ENCODE measurements around the gene OSBPL9.

Gene OSBPL9

GRCh38 chr1:51635615-51636014 is 18.7 kb downstream of the OSBPL9 start:
- Histone ChIP-seq H3K4me1 (ENCODE audit: low read length) (no peaks in the 10 kb centered on the region), H4K20me1 (ENCODE audit: insufficient read depth, low read length) (no peaks in the 10 kb centered on the region), H3K27me3 (replicated peaks; ENCODE audit: insufficient read depth, low read length) (no peaks in the 10 kb centered on the region), H3K4me3 (ENCODE audit: low read length) (no peak overlapping the region), H2AFZ (ENCODE audit: low read length) (no peak overlapping the region), H3K9me2 (replicated peaks; ENCODE audit: insufficient read depth, low read length) (no peaks in the 10 kb centered on the region), H3K36me3 (replicated peaks; ENCODE audit: insufficient read depth, low read length) (no peaks in the 10 kb centered on the region), H3K9me3 (replicated peaks; ENCODE audit: insufficient read depth, low read length) (no peaks in the 10 kb centered on the region), H3K4me2 (ENCODE audit: low read depth, low read length) (no peak overlapping the region), H3K9ac (ENCODE audit: low read length) (no peak overlapping the region), H3K79me2 (ENCODE audit: low read length) (peaks cover 47% of the 10 kb centered on the region), H3F3A (ENCODE audit: insufficient read depth, low read length) (no peaks in the 10 kb centered on the region), H3K27ac (ENCODE audit: low read length) (no peak overlapping the region)
- TF ChIP-seq, protein P1, sequence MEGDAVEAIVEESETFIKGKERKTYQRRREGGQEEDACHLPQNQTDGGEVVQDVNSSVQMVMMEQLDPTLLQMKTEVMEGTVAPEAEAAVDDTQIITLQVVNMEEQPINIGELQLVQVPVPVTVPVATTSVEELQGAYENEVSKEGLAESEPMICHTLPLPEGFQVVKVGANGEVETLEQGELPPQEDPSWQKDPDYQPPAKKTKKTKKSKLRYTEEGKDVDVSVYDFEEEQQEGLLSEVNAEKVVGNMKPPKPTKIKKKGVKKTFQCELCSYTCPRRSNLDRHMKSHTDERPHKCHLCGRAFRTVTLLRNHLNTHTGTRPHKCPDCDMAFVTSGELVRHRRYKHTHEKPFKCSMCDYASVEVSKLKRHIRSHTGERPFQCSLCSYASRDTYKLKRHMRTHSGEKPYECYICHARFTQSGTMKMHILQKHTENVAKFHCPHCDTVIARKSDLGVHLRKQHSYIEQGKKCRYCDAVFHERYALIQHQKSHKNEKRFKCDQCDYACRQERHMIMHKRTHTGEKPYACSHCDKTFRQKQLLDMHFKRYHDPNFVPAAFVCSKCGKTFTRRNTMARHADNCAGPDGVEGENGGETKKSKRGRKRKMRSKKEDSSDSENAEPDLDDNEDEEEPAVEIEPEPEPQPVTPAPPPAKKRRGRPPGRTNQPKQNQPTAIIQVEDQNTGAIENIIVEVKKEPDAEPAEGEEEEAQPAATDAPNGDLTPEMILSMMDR (IDR thresholded peaks at IDR 0.05; ENCODE audit: low read length), result no peak
- TF ChIP-seq EZH2 (optimal IDR thresholded peaks at IDR 0.05; ENCODE audit: low read depth, low read length), result no peak
- TF ChIP-seq EZH2phosphoT487 (IDR thresholded peaks at IDR 0.05; ENCODE audit: low read length), result no peak
- DNase-seq, result no peak

DNA sequence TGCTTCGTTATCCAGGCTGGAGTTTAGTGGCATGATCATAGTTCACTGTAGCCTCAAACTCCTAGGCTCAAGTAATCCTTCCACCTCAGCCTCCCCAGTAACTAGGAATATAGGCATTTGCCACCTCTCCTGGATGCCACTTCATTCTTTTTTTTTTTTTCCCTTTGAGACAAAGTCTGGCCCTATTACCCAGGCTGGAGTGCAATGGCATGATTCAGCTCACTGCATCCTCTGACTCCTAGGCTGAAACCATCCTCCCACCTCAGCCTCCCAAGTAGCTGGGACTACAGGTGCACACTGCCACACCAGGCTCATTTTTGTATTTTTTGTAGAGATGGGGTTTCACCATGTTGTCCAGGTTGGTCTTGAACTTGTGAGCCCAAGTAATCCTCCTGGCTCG is 19.3 kb downstream of the OSBPL9 start:
- Histone ChIP-seq H3K4me1 (ENCODE audit: low read length) (no peaks in the 10 kb centered on the region), H3K27me3 (replicated peaks; ENCODE audit: insufficient read depth, low read length) (no peaks in the 10 kb centered on the region), H3F3A (ENCODE audit: insufficient read depth, low read length) (no peaks in the 10 kb centered on the region), H3K4me2 (ENCODE audit: low read depth, low read length) (no peak overlapping the region), H3K36me3 (replicated peaks; ENCODE audit: insufficient read depth, low read length) (no peaks in the 10 kb centered on the region), H2AFZ (ENCODE audit: low read length) (no peak overlapping the region), H3K9ac (ENCODE audit: low read length) (no peak overlapping the region), H3K9me2 (replicated peaks; ENCODE audit: insufficient read depth, low read length) (no peaks in the 10 kb centered on the region), H3K27ac (ENCODE audit: low read length) (no peak overlapping the region), H4K20me1 (ENCODE audit: insufficient read depth, low read length) (no peaks in the 10 kb centered on the region), H3K4me3 (ENCODE audit: low read length) (no peak overlapping the region), H3K79me2 (ENCODE audit: low read length) (peaks cover 45% of the 10 kb centered on the region), H3K9me3 (replicated peaks; ENCODE audit: insufficient read depth, low read length) (no peaks in the 10 kb centered on the region)
- TF ChIP-seq EZH2phosphoT487 (IDR thresholded peaks at IDR 0.05; ENCODE audit: low read length) (no peak), EZH2 (optimal IDR thresholded peaks at IDR 0.05; ENCODE audit: low read depth, low read length) (no peak)
- TF ChIP-seq, protein P1 (IDR thresholded peaks at IDR 0.05; ENCODE audit: low read length), result no peak
- no peak for DNase-seq

DNA sequence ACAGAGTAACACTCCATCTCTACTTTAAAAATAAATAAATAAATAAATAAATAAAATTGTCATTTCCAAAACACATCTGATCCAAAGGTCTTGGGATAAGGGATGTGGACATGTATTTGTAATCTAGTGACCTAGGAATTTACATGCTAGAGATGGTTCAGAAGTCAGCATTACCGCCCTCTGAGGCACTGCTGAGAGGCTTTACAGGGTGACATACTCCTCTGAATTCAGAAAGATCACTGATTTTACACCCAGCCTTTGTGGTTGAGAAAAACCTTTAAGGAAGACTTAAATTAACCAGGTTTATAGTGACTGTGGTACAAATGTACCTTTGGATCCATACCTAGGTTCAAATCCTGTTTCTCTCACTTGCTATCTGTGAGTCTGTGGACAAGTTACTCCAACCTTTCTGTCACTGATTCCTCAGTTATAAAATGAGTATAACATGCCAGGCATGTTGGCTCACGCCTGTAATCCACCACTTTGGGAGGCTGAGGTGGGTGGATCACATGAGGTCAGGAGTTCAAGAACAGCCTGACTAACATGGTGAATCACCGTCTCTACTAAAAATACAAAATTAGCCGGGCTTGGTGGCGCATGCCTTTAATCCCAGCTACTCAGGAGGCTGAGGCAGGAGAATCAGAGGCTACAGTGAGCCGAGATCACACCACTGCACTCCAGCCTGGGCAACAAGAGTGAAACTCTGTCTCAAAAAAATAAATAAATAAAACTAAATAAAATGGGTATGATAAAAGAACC is 20.1 kb downstream of the OSBPL9 start:
- Histone ChIP-seq H3K4me2 (ENCODE audit: low read depth, low read length) (no peak overlapping the region), H3K4me3 (ENCODE audit: low read length) (no peak overlapping the region), H3K36me3 (replicated peaks; ENCODE audit: insufficient read depth, low read length) (no peaks in the 10 kb centered on the region), H2AFZ (ENCODE audit: low read length) (no peak overlapping the region), H3K27ac (ENCODE audit: low read length) (no peak overlapping the region), H3F3A (ENCODE audit: insufficient read depth, low read length) (no peaks in the 10 kb centered on the region), H3K4me1 (ENCODE audit: low read length) (no peaks in the 10 kb centered on the region), H3K9ac (ENCODE audit: low read length) (no peak overlapping the region), H4K20me1 (ENCODE audit: insufficient read depth, low read length) (no peaks in the 10 kb centered on the region), H3K27me3 (replicated peaks; ENCODE audit: insufficient read depth, low read length) (no peaks in the 10 kb centered on the region), H3K79me2 (ENCODE audit: low read length) (peaks cover 41% of the 10 kb centered on the region), H3K9me2 (replicated peaks; ENCODE audit: insufficient read depth, low read length) (no peaks in the 10 kb centered on the region), H3K9me3 (replicated peaks; ENCODE audit: insufficient read depth, low read length) (no peaks in the 10 kb centered on the region)
- TF ChIP-seq, protein P1 (IDR thresholded peaks at IDR 0.05; ENCODE audit: low read length), result no peak
- TF ChIP-seq EZH2 (optimal IDR thresholded peaks at IDR 0.05; ENCODE audit: low read depth, low read length) (no peak), EZH2phosphoT487 (IDR thresholded peaks at IDR 0.05; ENCODE audit: low read length) (no peak)
- no peak for DNase-seq

Data from MM.1S (cell line).